Stomach (tissue), 4 donors: ENCODE measurements around the gene METTL17.

Source experiments
- EP300 ChIP-seq: sonication (generic); formaldehyde crosslinking; IDR thresholded peaks from one replicate; pipeline ENCODE4 v1.6.1; 2017; ENCODE audit warnings: antibody characterized with exemption
- POLR2A ChIP-seq, 4 donors: fragments of 450-650 bp; IDR thresholded peaks; one replicate each; pipeline ENCODE4 v1.6.1; 2016; ENCODE audit warnings: antibody characterized with exemption in 4 of 4, control low read depth in 2 of 4, mild to moderate bottlenecking in 1 of 4, moderate library complexity in 1 of 4
- POLR2AphosphoS5 ChIP-seq, 3 donors: sonication (generic); formaldehyde crosslinking; IDR thresholded peaks; one replicate each; pipeline ENCODE4 v1.6.1; 2016; ENCODE audit warnings: antibody characterized with exemption in 3 of 3
- TF ChIP-seq, protein P1 (sequence below), 7 experiments: fragments of 450-650 bp in 4 of 7; fragments of 200-600 bp in 3 of 7; sonication (generic) in 3 of 7; IDR thresholded peaks; one replicate each; pipeline ENCODE4 v1.5.1; 2016 to 2019; ENCODE audit warnings: antibody characterized with exemption in 7 of 7, control low read depth in 2 of 7, mild to moderate bottlenecking in 1 of 7

DNA sequence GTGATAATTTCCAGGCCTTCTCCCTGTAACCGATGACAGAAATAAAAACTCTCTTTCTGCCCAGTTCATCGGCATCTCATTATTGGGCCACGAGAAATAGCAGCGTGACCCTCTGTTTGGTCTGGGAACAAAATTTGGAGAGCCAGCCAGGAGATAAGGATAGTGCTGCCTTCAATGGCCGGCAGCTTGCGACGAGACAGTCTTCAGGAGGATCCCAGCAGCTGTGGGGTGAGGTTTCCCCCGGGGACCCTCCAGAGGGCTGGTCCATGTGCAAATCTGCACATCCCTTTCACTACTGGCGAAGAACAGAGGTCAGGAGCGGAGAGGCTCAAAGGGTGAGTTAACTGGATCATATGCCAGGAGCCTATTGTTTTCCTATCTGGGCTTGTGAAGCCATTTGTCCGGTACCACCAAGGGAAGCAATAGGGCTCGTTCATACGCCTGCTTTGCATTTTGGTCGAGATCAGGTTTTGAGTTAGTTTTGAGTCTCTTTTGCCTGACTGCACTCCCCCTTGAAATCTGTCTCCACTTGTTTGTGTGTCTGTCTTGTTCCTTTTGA, 14.1 kb downstream of the METTL17 start:
- TF ChIP-seq, protein P1, sequence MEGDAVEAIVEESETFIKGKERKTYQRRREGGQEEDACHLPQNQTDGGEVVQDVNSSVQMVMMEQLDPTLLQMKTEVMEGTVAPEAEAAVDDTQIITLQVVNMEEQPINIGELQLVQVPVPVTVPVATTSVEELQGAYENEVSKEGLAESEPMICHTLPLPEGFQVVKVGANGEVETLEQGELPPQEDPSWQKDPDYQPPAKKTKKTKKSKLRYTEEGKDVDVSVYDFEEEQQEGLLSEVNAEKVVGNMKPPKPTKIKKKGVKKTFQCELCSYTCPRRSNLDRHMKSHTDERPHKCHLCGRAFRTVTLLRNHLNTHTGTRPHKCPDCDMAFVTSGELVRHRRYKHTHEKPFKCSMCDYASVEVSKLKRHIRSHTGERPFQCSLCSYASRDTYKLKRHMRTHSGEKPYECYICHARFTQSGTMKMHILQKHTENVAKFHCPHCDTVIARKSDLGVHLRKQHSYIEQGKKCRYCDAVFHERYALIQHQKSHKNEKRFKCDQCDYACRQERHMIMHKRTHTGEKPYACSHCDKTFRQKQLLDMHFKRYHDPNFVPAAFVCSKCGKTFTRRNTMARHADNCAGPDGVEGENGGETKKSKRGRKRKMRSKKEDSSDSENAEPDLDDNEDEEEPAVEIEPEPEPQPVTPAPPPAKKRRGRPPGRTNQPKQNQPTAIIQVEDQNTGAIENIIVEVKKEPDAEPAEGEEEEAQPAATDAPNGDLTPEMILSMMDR (IDR thresholded peaks at IDR 0.05): no peak
- TF ChIP-seq POLR2A (IDR thresholded peaks at IDR 0.05) (no peak), POLR2AphosphoS5 (IDR thresholded peaks at IDR 0.05) (no peak), EP300 (no peak)
